Activated CD8-positive, alpha-beta memory T cell treated with anti-CD3 and anti-CD28 coated beads, Interleukin-2, amount 50 U/mL, for 4 hours (primary cell): ENCODE measurements around the gene TNS1.

Source experiments
- DNase-seq: peaks from one replicate; pipeline ENCODE4 v3.0.0-alpha.2; 2020

The TNS1 gene

GRCh38 chr2:217906798-217907197 is 96.0 kb downstream of the TNS1 start:
- no peak for DNase-seq

GRCh38 chr2:217905896-217906295 is 96.9 kb downstream of the TNS1 start:
- DNase-seq, result no peak

GRCh38 chr2:217905395-217905794 is 97.4 kb downstream of the TNS1 start:
- DNase-seq, result no peak

- no peak for DNase-seq
Observed at GRCh38 chr2:217904614-217904965, 98.2 kb downstream of the TNS1 start.

- no peak for DNase-seq
Observed at GRCh38 chr2:217903859-217904613, 98.8 kb downstream of the TNS1 start.

GRCh38 chr2:217903142-217903858 is 99.5 kb downstream of the TNS1 start:
- DNase-seq, result no peak

GRCh38 chr2:217902379-217903141 is 100.2 kb downstream of the TNS1 start:
- DNase-seq, result no peak

- DNase-seq, result no peak
Observed at GRCh38 chr2:217901835-217902378, 100.9 kb downstream of the TNS1 start.

GRCh38 chr2:217901400-217901799 is 101.4 kb downstream of the TNS1 start:
- no peak for DNase-seq

GRCh38 chr2:217900780-217901360 is 101.9 kb downstream of the TNS1 start:
- DNase-seq, result no peak

- DNase-seq, result no peak
Observed at GRCh38 chr2:217900010-217900779, 102.6 kb downstream of the TNS1 start.

- no peak for DNase-seq
Observed at GRCh38 chr2:217899231-217900009, 103.4 kb downstream of the TNS1 start.

- DNase-seq, result no peak
Observed at GRCh38 chr2:217897816-217898806, 104.7 kb downstream of the TNS1 start.

GRCh38 chr2:217897091-217897715 is 105.6 kb downstream of the TNS1 start:
- no peak for DNase-seq

- no peak for DNase-seq
Observed at GRCh38 chr2:217895070-217895635, 107.6 kb downstream of the TNS1 start.

GRCh38 chr2:217893440-217893839 is 109.4 kb downstream of the TNS1 start:
- DNase-seq, result no peak

GRCh38 chr2:217892560-217892959 is 110.2 kb downstream of the TNS1 start:
- no peak for DNase-seq

GRCh38 chr2:217890445-217890844 is 112.3 kb downstream of the TNS1 start:
- no peak for DNase-seq

GRCh38 chr2:217889656-217890055 is 113.1 kb downstream of the TNS1 start:
- DNase-seq, result no peak
